Endodermal cell (in vitro differentiated cells): ENCODE measurements around the gene TCN1. TPM values are rescaled to one million over a fixed set of nuclear protein-coding genes. Genes with fewer than 3 reads are reported as not detected.
"Not testable (repeated sequence)": the region's sequence is repeated elsewhere in the genome, so short reads cannot be mapped to it uniquely, and the experiment has no call there.

Experiments
- DNase-seq: peaks from one replicate; pipeline ENCODE4 v3.0.0-alpha.2; 2017
- H3K27ac ChIP-seq: 2 replicates; pipeline ENCODE4 v1.5.1; 2013; ENCODE audit warnings: mild to moderate bottlenecking, low read depth, low read length, moderate library complexity
- H3K27me3 ChIP-seq: 2 replicates; pipeline ENCODE4 v1.6.1; 2013; ENCODE audit warnings: mild to moderate bottlenecking, low read length, moderate library complexity; ENCODE audit not compliant: insufficient read depth, control insufficient read depth, poor library complexity, severe bottlenecking
- H3K36me3 ChIP-seq: 2 replicates; pipeline ENCODE4 v1.7.0; 2013; ENCODE audit warnings: mild to moderate bottlenecking, low read length, moderate library complexity; ENCODE audit not compliant: control insufficient read depth, insufficient read depth
- H3K4me1 ChIP-seq: one replicate; pipeline ENCODE4 v1.7.0; 2013; ENCODE audit warnings: low read length; ENCODE audit not compliant: control insufficient read depth, insufficient read depth
- H3K4me3 ChIP-seq: 2 replicates; pipeline ENCODE4 v1.5.1; 2013; ENCODE audit warnings: mild to moderate bottlenecking, low read length, moderate library complexity
- H3K9ac ChIP-seq: 2 replicates; pipeline ENCODE4 v1.6.1; 2013; ENCODE audit warnings: mild to moderate bottlenecking, low read length, moderate library complexity; ENCODE audit not compliant: poor library complexity, severe bottlenecking; ENCODE audit errors: extremely low read depth
- H3K9me3 ChIP-seq: 2 replicates; pipeline ENCODE4 v1.6.1; 2013; ENCODE audit warnings: mild to moderate bottlenecking, low read length, moderate library complexity; ENCODE audit not compliant: control insufficient read depth
- H3K27ac Mint-ChIP-seq: 2 replicates; pipeline ENCODE4 v1.8.0; 2020; ENCODE audit warnings: mixed read lengths
- H3K27me3 Mint-ChIP-seq: 2 replicates; pipeline ENCODE4 v1.8.0; 2021; ENCODE audit warnings: mild to moderate bottlenecking, mixed read lengths; ENCODE audit not compliant: insufficient read depth
- H3K36me3 Mint-ChIP-seq: 2 replicates; pipeline ENCODE4 v1.8.0; 2020; ENCODE audit warnings: low read depth, mixed read lengths
- H3K4me1 Mint-ChIP-seq: 2 replicates; pipeline ENCODE4 v1.8.0; 2020; ENCODE audit warnings: mixed read lengths
- H3K4me3 Mint-ChIP-seq: 2 replicates; pipeline ENCODE4 v1.8.0; 2020; ENCODE audit warnings: mild to moderate bottlenecking, moderate library complexity, mixed read lengths
- H3K9me3 Mint-ChIP-seq: 2 replicates; pipeline ENCODE4 v1.8.0; 2020; ENCODE audit warnings: mild to moderate bottlenecking, mixed read lengths
- CTCF ChIP-seq: fragments of 200-600 bp; sonication (generic); conservative IDR thresholded peaks from 2 replicates; pipeline ENCODE4 v1.5.0; 2021; ENCODE audit warnings: antibody characterized with exemption, mild to moderate bottlenecking
- WGBS, 2 experiments: methylation state at CpG; one replicate each; pipeline versions ENCODE4 v1.1.5 to v1.1.7; 2013; ENCODE audit warnings: missing lambda C conversion rate in 2 of 2, mixed read lengths in 1 of 2; ENCODE audit not compliant: insufficient coverage in 1 of 2, insufficient read length in 1 of 2; 5-methylcytosine and 5-hydroxymethylcytosine counted together
- long read RNA-seq, 4 experiments: library from polyadenylated mRNA in 2 of 4; library from RNA in 1 of 4; library from capped mRNA in 1 of 4; stranded (forward) in 3 of 4; unstranded in 1 of 4; transcript quantifications; one replicate each; pipeline ENCODE4 v2.0.0, GENCODE V29; 2020 to 2021; ENCODE audit warnings: inconsistent platforms in 1 of 4
- polyA plus RNA-seq, 2 experiments: library from polyadenylated mRNA; stranded (reverse); fragments of 50-300 nt; gene quantifications; one replicate each; pipeline ENCODE4 v1.2.3, GENCODE V29; 2013
- total RNA-seq, 2 donors: library from RNA; stranded (reverse); fragmentation: NEBNext Ultra II Directional in 1 of 2; extraction: Animal tissue kit (Norgen Biotek cat#: 25700) in 1 of 2; gene quantifications; 2 replicates in 1 of 2; 3 replicates in 1 of 2; pipeline ENCODE4 v1.2.1, GENCODE V29; 2021

The TCN1 gene
- not detected for total RNA-seq
- not detected for polyA plus RNA-seq (2013, experiment 1 of 2)
- polyA plus RNA-seq (2013, experiment 2 of 2): not detected
- long read RNA-seq, experiment 1: 0 reads
- long read RNA-seq, experiment 2: 0 reads
- long read RNA-seq, experiment 3: 0 reads
- long read RNA-seq, experiment 4: 0 reads

GRCh38 chr11:59866397-59866796 lies at the start of gene TCN1:
TSS of gene TCN1 (minus strand) at chr11:59866487. CDS start at chr11:59866470, 17 bp downstream.
- no peak within 1 kb of the TSS for H3K4me3 Mint-ChIP-seq
- TF ChIP-seq CTCF: no peak
- H3K27ac Mint-ChIP-seq: no peak within 1 kb of the TSS
- H3K27ac ChIP-seq: no peak within 1 kb of the TSS
- H3K4me1 Mint-ChIP-seq: no peaks in the 10 kb centered on the region
- no peaks in the 10 kb centered on the region for H3K4me1 ChIP-seq
- DNase-seq: no peak
- H3K4me3 ChIP-seq: no peak within 1 kb of the TSS
- WGBS, 2 experiments: 94% methylated on average over 3 of the region's 3 CpGs; no CpG with 5 or more reads in 1 of the 2 experiments
- H3K27me3 ChIP-seq: no peaks in the 10 kb centered on the region
- no peaks in the 10 kb centered on the region for H3K27me3 Mint-ChIP-seq
- no peaks in the 10 kb centered on the region for H3K36me3 Mint-ChIP-seq
- peaks cover 3% of the 10 kb centered on the region for H3K9me3 Mint-ChIP-seq
- H3K36me3 ChIP-seq: no peaks in the 10 kb centered on the region
- no peaks in the 10 kb centered on the region for H3K9me3 ChIP-seq
- no peak within 1 kb of the TSS for H3K9ac ChIP-seq

- WGBS, 2 experiments: 90% methylated on average over 2 of the region's 2 CpGs; no CpG with 5 or more reads in 1 of the 2 experiments
Observed at GRCh38 chr11:59903569-59903968, 37.3 kb upstream of the TCN1 start.

GRCh38 chr11:59901306-59901705 lies 35.0 kb upstream of the TCN1 start:
- no peak overlapping the region for H3K4me3 Mint-ChIP-seq

More at GRCh38 chr11:59903569-59903968, 37.3 kb upstream of the TCN1 start:
- not testable (repeated sequence) for H3K9me3 ChIP-seq, H3K4me3 Mint-ChIP-seq, H3K36me3 ChIP-seq, H3K4me3 ChIP-seq, H3K36me3 Mint-ChIP-seq, H3K4me1 Mint-ChIP-seq, H3K27ac ChIP-seq, H3K27me3 Mint-ChIP-seq, H3K9me3 Mint-ChIP-seq, H3K9ac ChIP-seq, H3K27ac Mint-ChIP-seq, DNase-seq, H3K4me1 ChIP-seq, H3K27me3 ChIP-seq

More at GRCh38 chr11:59901306-59901705, 35.0 kb upstream of the TCN1 start:
- Histone ChIP-seq H3K4me1 (no peaks in the 10 kb centered on the region), H3K9me3 (no peaks in the 10 kb centered on the region), H3K36me3 (no peaks in the 10 kb centered on the region), H3K4me3 (no peak overlapping the region), H3K9ac (no peak overlapping the region), H3K27me3 (no peaks in the 10 kb centered on the region), H3K27ac (no peak overlapping the region)
- no peaks in the 10 kb centered on the region for H3K27me3 Mint-ChIP-seq
- peaks cover 1% of the 10 kb centered on the region for H3K9me3 Mint-ChIP-seq
- no peaks in the 10 kb centered on the region for H3K36me3 Mint-ChIP-seq
- no peak for TF ChIP-seq CTCF
- DNase-seq: no peak
- H3K4me1 Mint-ChIP-seq: no peaks in the 10 kb centered on the region
- H3K27ac Mint-ChIP-seq: no peak overlapping the region
- 100% methylated on average over 1 of the region's 1 CpG; no CpG with 5 or more reads in 1 of the 2 experiments for WGBS, 2 experiments
